Activated naive CD4-positive, alpha-beta T cell treated with Interleukin-2 at 50 U/mL for 16 hours (primary cell): ENCODE results near the gene IGSF3.

Source experiments
- DNase-seq: peaks from one replicate; pipeline ENCODE4 v3.0.0-alpha.2; 2020

The IGSF3 gene

GRCh38 chr1:116545359-116545705, 122.2 kb downstream of the IGSF3 start:
- DNase-seq, result no peak

DNA sequence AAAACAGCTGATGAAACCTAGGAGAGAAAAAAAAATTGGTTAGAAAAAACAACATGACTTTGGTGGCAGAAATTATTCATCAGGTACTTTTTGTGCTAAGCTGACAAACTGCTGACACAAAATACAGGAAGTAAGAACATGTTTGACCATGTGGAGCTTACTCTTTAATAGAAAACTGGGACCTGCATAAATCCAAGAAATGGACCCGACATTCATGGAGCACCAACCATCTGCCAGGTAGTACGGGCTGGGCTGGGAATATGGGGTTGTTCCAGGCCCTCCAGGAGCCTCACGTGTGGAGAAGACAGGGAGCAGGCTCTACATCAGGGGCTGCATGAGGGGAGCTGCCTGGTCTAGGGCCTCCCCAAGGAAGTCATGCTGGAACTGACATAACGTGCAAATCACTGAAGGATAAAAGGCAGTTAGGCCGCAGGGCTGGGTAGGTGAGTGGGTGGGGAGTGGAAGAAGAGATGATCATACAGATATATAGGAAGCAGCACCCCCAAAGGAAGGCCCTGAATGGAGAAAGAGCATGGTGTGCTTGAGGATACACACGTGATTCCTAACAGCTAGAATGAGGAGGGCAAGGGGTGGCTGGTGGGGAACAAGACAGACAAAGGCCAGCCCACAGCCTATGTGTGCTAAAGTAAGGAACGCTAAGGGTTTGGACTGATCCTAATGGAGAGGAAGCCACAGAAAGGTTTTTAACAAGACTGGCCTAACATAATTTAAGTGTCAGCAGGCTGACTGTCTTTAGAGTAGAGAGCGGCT, 122.8 kb downstream of the IGSF3 start:
- DNase-seq, result peak; percentile 34

- no peak for DNase-seq
Observed at GRCh38 chr1:116540088-116540487, 127.4 kb downstream of the IGSF3 start.

- peak; percentile 36 for DNase-seq
Observed at GRCh38 chr1:116538544-116538943, 129.0 kb downstream of the IGSF3 start.

- DNase-seq, result no peak
Observed at GRCh38 chr1:116537898-116538297, 129.6 kb downstream of the IGSF3 start.

GRCh38 chr1:116537040-116537831, 130.3 kb downstream of the IGSF3 start:
- DNase-seq, result no peak

GRCh38 chr1:116534014-116534739, 133.4 kb downstream of the IGSF3 start:
- DNase-seq, result no peak

DNA sequence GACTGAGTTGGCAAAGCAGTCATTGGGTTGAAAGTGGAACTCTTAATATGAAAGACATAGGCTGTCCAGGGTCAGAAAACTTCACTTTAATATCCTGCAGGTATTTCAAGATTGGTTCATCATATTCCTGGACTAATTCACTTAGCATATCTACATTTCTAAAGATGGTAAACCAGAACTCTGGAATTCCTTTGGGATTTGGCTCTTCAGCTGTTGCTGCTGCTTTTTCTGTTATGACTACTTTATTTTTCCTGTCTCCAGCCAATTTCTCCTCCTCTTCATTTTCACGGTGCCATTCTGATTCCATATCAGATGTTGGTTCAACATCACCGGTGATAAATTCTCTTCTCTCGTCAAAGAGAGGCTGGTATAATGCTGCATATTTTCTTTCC, 134.1 kb downstream of the IGSF3 start:
- no peak for DNase-seq

DNA sequence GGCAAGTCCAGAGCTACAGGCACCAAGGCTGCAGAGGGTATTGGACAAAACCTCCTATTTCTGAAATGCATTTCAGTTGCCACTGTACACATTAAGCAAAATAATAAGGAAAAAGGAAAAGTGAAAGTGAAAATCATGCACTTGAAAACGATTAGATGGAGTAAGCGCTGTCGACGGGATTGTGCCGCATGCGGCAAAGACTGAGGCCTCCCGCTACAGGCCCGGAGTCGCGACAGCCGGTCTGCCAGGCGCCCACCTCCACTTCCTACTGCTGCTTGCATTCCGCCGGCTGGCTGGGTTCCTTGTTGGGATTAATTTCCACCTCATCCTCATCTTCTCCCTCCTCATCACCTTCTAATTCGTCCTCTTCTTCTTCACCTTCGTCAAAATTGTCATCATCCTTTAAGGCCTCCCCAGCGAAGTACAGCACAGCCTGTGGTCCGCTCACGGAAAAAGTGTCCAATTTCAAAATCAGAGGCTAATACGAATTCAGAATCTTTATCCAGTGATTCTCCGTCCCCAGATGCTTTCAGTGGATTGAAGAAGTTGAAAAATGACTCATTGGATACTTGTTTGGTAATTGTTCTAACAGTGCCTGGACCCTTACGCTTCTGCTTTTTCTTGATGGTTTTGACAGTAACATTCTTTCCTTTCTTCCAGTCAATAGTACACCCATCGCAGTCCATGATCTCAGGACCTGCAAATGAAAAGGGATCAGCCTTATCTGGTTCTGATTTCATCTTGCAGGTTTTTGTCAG, 134.7 kb downstream of the IGSF3 start:
- DNase-seq, result no peak

DNA sequence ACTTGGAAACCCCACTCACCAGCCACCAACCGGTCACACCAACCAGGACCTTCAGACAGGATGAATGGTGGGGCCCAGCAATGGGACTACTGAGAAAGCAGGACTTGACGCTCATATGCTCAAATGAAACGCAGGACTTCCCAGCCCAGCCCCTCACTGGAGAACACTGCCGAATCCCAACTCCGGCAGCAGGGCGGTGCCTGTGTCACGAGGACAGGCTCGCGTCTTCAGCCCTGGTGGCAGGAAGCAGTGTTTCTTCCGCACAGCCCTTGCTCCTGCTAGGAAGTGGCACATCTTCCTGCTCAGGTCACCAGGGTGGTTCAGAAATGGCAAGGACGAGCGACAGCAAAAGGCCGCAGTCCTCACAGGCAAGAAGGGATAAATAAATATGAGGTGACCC, 135.6 kb downstream of the IGSF3 start:
- no peak for DNase-seq

DNA sequence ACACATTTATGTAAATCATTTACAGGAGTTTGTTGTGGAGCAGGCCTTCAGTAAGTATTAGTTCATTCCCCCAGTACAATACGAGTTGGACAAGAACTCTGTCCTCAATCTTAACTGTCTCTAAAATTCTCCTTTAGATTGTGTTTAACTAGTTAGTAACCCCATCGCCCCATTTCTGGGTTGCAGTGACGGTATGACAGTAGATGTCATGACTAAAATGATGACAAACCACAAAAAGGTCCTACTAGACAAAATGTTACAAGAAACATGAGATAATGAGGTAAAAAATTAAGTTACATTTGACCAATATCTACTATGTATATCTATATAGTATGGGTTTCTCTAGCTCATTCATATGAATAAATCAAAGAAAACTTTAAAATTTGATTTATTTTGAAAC, 137.9 kb downstream of the IGSF3 start:
- DNase-seq, result no peak

DNA sequence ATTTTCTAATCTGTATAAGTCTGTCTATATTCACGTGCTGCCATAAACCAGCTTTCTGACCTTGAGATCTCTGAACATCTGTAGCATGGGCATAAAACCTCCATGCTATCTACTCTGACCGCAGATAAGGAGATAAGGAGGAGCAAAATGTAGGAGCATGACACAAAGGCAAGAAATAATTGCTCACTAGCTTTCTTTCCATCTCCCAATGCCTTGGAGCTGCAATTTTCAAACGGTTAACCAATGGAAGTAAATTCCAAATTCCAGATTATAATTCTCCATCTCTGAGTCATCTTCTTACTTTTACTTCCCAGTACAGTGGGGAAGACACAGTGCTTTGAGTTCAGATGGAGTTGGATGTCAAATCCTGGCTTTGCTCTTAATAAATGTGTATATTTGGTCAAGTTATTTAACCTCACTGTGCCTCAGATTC, 138.3 kb downstream of the IGSF3 start:
- no peak for DNase-seq

GRCh38 chr1:116528329-116529083, 139.0 kb downstream of the IGSF3 start:
- no peak for DNase-seq

- no peak for DNase-seq
Observed at GRCh38 chr1:116525440-116525839, 142.1 kb downstream of the IGSF3 start.
